SU-DHL-6 (cell line): ENCODE results near the gene NCOA4.
"Not testable (repeated sequence)": the region's sequence is repeated elsewhere in the genome, so short reads cannot be mapped to it uniquely, and the experiment has no call there.

Experiments used
- EZH2phosphoT487 ChIP-seq: fragments of 200-600 bp; sonication (generic), shearing (Covaris generic); conservative IDR thresholded peaks from 2 replicates; pipeline ENCODE4 v1.6.1; 2018; ENCODE audit warnings: mild to moderate bottlenecking, antibody characterized with exemption, low read length, moderate library complexity, mixed read lengths
- TF ChIP-seq, protein P1 (sequence below): fragments of 200-600 bp; sonication (generic); IDR thresholded peaks from one replicate; pipeline ENCODE4 v1.5.1; 2017; ENCODE audit warnings: antibody characterized with exemption, mild to moderate bottlenecking, low read length, moderate library complexity; ENCODE audit not compliant: insufficient read depth, poor library complexity, severe bottlenecking

DNA sequence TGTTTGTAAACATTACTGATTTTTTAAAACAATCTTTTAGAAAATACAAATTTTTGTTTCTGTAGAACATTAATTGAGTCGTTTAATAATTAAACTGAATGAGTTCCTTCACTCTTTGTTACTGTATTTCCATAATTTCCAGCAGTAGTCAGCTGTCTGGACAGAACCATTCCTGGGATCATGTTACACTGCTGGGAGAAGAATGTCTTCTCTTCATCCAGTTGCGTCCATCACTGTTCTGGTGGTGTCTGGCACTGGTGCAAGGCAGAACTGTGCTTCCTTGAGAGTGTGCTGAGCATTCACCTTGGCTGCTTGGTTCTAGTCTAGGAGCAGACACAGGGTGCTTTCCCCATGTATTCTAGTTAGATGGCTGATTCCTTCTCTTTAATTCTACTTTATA is 46.0 kb downstream of the NCOA4 start:
- TF ChIP-seq, protein P1, sequence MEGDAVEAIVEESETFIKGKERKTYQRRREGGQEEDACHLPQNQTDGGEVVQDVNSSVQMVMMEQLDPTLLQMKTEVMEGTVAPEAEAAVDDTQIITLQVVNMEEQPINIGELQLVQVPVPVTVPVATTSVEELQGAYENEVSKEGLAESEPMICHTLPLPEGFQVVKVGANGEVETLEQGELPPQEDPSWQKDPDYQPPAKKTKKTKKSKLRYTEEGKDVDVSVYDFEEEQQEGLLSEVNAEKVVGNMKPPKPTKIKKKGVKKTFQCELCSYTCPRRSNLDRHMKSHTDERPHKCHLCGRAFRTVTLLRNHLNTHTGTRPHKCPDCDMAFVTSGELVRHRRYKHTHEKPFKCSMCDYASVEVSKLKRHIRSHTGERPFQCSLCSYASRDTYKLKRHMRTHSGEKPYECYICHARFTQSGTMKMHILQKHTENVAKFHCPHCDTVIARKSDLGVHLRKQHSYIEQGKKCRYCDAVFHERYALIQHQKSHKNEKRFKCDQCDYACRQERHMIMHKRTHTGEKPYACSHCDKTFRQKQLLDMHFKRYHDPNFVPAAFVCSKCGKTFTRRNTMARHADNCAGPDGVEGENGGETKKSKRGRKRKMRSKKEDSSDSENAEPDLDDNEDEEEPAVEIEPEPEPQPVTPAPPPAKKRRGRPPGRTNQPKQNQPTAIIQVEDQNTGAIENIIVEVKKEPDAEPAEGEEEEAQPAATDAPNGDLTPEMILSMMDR: not testable (repeated sequence)
- TF ChIP-seq EZH2phosphoT487: not testable (repeated sequence)
